Measurements from ENCODE around the gene PTPRA.
A peak's percentile ranks its signal among the peaks of the same experiment; 100 is the strongest.

PTPRA gene

DNA sequence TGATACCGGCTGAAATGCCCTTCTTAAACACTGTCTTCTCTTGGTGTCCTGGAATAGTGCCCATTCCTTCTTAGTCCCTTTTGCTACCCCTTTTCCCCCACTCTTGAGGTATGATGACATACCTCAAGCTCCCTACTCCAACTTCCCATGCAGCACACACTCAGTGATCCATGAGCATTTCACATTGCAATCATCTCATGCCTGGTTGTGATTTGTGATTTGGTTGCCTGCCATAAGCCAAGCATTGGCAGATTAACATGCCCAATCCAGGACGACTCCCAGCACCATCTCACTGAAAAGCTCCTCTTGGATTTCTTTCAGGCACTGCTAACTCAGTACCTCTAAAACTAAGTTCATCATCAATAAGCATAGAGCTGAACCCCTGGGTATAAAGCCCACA lies 14.7 kb upstream of the PTPRA start:
- no peak overlapping the region for H3K4ac ChIP-seq (ENCODE audit: low read depth, low read length)
- no peak overlapping the region for H4K91ac ChIP-seq (ENCODE audit: low read depth, low read length)
- H3K9me3 ChIP-seq (ENCODE audit: insufficient read depth, low read depth, low read length): no peaks in the 10 kb centered on the region
- H2BK12ac ChIP-seq (ENCODE audit: low read length): no peak overlapping the region
- H3K79me1 ChIP-seq (ENCODE audit: low read length): no peaks in the 10 kb centered on the region
- H3K23ac ChIP-seq (ENCODE audit: low read length): no peak overlapping the region
- H2AFZ ChIP-seq (ENCODE audit: insufficient read depth, low read length, poor library complexity): no peak overlapping the region
- H3K27ac ChIP-seq (ENCODE audit: low read depth, low read length): no peak overlapping the region
- no peaks in the 10 kb centered on the region for H3K79me2 ChIP-seq (ENCODE audit: control insufficient read depth, insufficient read depth, low read length, poor library complexity)
- H3K4me2 ChIP-seq (ENCODE audit: low read length): no peak overlapping the region
- no peak overlapping the region for H2BK120ac ChIP-seq (ENCODE audit: insufficient read depth, low read length, poor library complexity)
- H3K27me3 ChIP-seq (ENCODE audit: insufficient read depth, low read length): no peaks in the 10 kb centered on the region
- peaks cover 13 to 18% of the 10 kb centered on the region in 2 experiments for H3K36me3 ChIP-seq (ENCODE audit: control insufficient read depth in 1 of 2, insufficient read depth in 2 of 2, low read length in 2 of 2)
- no peak overlapping the region for H2BK5ac ChIP-seq (ENCODE audit: low read depth, low read length, poor library complexity)
- H4K12ac ChIP-seq (ENCODE audit: low read depth, low read length): no peak overlapping the region
- DNase-seq: no peak
- no peak overlapping the region for H3K18ac ChIP-seq (ENCODE audit: low read length)
- H3K9ac ChIP-seq (ENCODE audit: low read length): no peak overlapping the region
- no peak overlapping the region for H3K4me3 ChIP-seq (ENCODE audit: low read depth, low read length)
- no peak overlapping the region for H3K14ac ChIP-seq (ENCODE audit: low read length)
- WGBS (ENCODE audit: extremely low coverage, insufficient coverage, insufficient read length): no CpG with 5 or more reads among the region's 2 CpGs
- no peak overlapping the region for H4K8ac ChIP-seq (ENCODE audit: low read depth, low read length)
- H3K4me1 ChIP-seq (ENCODE audit: control insufficient read depth in 1 of 2, insufficient read depth in 2 of 2, low read length in 2 of 2): no peaks in the 10 kb centered on the region
- no peak overlapping the region for H2AK5ac ChIP-seq (ENCODE audit: low read length)

- Histone ChIP-seq H3K4me1 (ENCODE audit: control insufficient read depth in 1 of 2, insufficient read depth in 2 of 2, low read length in 2 of 2) (no peaks in the 10 kb centered on the region), H3K36me3 (ENCODE audit: control insufficient read depth in 1 of 2, insufficient read depth in 2 of 2, low read length in 2 of 2) (peaks cover 20 to 24% of the 10 kb centered on the region in 2 experiments), H3K4me2 (ENCODE audit: low read length) (no peak overlapping the region), H4K8ac (ENCODE audit: low read depth, low read length) (no peak overlapping the region), H3K23ac (ENCODE audit: low read length) (no peak overlapping the region), H3K27ac (ENCODE audit: low read depth, low read length) (no peak overlapping the region), H3K18ac (ENCODE audit: low read length) (no peak overlapping the region), H3K79me1 (ENCODE audit: low read length) (no peaks in the 10 kb centered on the region), H2BK5ac (ENCODE audit: low read depth, low read length, poor library complexity) (no peak overlapping the region), H4K12ac (ENCODE audit: low read depth, low read length) (no peak overlapping the region), H3K4me3 (ENCODE audit: low read depth, low read length) (no peak overlapping the region), H3K14ac (ENCODE audit: low read length) (no peak overlapping the region), H3K79me2 (ENCODE audit: control insufficient read depth, insufficient read depth, low read length, poor library complexity) (no peaks in the 10 kb centered on the region), H3K9ac (ENCODE audit: low read length) (no peak overlapping the region), H2BK12ac (ENCODE audit: low read length) (no peak overlapping the region), H3K27me3 (ENCODE audit: insufficient read depth, low read length) (no peaks in the 10 kb centered on the region), H2AFZ (ENCODE audit: insufficient read depth, low read length, poor library complexity) (no peak overlapping the region), H3K4ac (ENCODE audit: low read depth, low read length) (no peak overlapping the region), H3K9me3 (ENCODE audit: insufficient read depth, low read depth, low read length) (no peaks in the 10 kb centered on the region), H2AK5ac (ENCODE audit: low read length) (no peak overlapping the region), H4K91ac (ENCODE audit: low read depth, low read length) (no peak overlapping the region), H2BK120ac (ENCODE audit: insufficient read depth, low read length, poor library complexity) (no peak overlapping the region)
- no peak for DNase-seq
- no CpG with 5 or more reads among the region's 4 CpGs for WGBS (ENCODE audit: extremely low coverage, insufficient coverage, insufficient read length)
Measured at GRCh38 chr20:2859330-2860121, 13.8 kb upstream of the PTPRA start.

DNA sequence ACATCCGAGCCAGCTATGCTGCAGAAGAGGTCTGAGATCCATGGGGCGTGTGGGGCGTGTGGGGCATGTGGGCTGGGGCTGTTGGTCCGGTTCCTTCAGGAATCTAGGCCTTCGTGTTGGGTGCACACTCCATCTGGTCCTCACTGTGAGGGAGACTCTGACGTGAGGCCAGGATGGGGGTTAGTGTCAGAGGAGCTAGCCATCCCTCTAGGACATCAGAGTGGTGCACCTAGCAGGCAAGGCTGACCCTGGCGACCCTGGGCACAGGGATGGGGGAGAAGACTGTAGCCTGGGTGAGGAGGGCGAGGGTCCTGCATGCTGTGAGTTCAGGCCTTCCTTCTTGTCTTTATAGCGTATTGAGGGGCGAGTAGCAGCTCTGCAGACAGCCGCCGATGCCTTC lies 8.7 kb upstream of the PTPRA start:
- no peaks in the 10 kb centered on the region for H3K27me3 ChIP-seq (ENCODE audit: insufficient read depth, low read length)

GRCh38 chr20:2865101-2865500 lies 8.2 kb upstream of the PTPRA start:
- no peak overlapping the region for H3K4me2 ChIP-seq (ENCODE audit: low read length)
- H4K91ac ChIP-seq (ENCODE audit: low read depth, low read length): no peak overlapping the region
- H3K4ac ChIP-seq (ENCODE audit: low read depth, low read length): no peak overlapping the region
- no peak overlapping the region for H3K9ac ChIP-seq (ENCODE audit: low read length)
- H3K9me3 ChIP-seq (ENCODE audit: insufficient read depth, low read depth, low read length): no peaks in the 10 kb centered on the region
- H2BK12ac ChIP-seq (ENCODE audit: low read length): no peak overlapping the region
- peaks cover 38 to 39% of the 10 kb centered on the region in 2 experiments for H3K36me3 ChIP-seq (ENCODE audit: control insufficient read depth in 1 of 2, insufficient read depth in 2 of 2, low read length in 2 of 2)
- H2BK120ac ChIP-seq (ENCODE audit: insufficient read depth, low read length, poor library complexity): no peak overlapping the region
- H4K8ac ChIP-seq (ENCODE audit: low read depth, low read length): no peak overlapping the region
- no peak overlapping the region for H2AK5ac ChIP-seq (ENCODE audit: low read length)
- H3K4me1 ChIP-seq (ENCODE audit: control insufficient read depth in 1 of 2, insufficient read depth in 2 of 2, low read length in 2 of 2): no peaks in the 10 kb centered on the region
- no peak for DNase-seq
- H3K4me3 ChIP-seq (ENCODE audit: low read depth, low read length): peak overlapping the region; percentile 12
- no peak overlapping the region for H3K27ac ChIP-seq (ENCODE audit: low read depth, low read length)
- H3K79me2 ChIP-seq (ENCODE audit: control insufficient read depth, insufficient read depth, low read length, poor library complexity): no peaks in the 10 kb centered on the region
- no peak overlapping the region for H3K18ac ChIP-seq (ENCODE audit: low read length)
- H3K23ac ChIP-seq (ENCODE audit: low read length): no peak overlapping the region
- H2BK5ac ChIP-seq (ENCODE audit: low read depth, low read length, poor library complexity): no peak overlapping the region
- H3K27me3 ChIP-seq (ENCODE audit: insufficient read depth, low read length): no peaks in the 10 kb centered on the region
- H2AFZ ChIP-seq (ENCODE audit: insufficient read depth, low read length, poor library complexity): no peak overlapping the region
- H3K14ac ChIP-seq (ENCODE audit: low read length): no peak overlapping the region
- no peak overlapping the region for H4K12ac ChIP-seq (ENCODE audit: low read depth, low read length)
- no peaks in the 10 kb centered on the region for H3K79me1 ChIP-seq (ENCODE audit: low read length)
- WGBS (ENCODE audit: extremely low coverage, insufficient coverage, insufficient read length): no CpG with 5 or more reads among the region's 10 CpGs

More for the DNA sequence above, 8.7 kb upstream of the PTPRA start:
- Histone ChIP-seq H3K79me1 (ENCODE audit: low read length) (no peaks in the 10 kb centered on the region), H3K4me2 (ENCODE audit: low read length) (no peak overlapping the region), H3K9ac (ENCODE audit: low read length) (no peak overlapping the region), H4K12ac (ENCODE audit: low read depth, low read length) (no peak overlapping the region), H2AFZ (ENCODE audit: insufficient read depth, low read length, poor library complexity) (no peak overlapping the region), H3K4ac (ENCODE audit: low read depth, low read length) (no peak overlapping the region), H3K79me2 (ENCODE audit: control insufficient read depth, insufficient read depth, low read length, poor library complexity) (no peaks in the 10 kb centered on the region), H2BK12ac (ENCODE audit: low read length) (no peak overlapping the region), H3K36me3 (ENCODE audit: control insufficient read depth in 1 of 2, insufficient read depth in 2 of 2, low read length in 2 of 2) (peaks cover 38 to 39% of the 10 kb centered on the region in 2 experiments), H2AK5ac (ENCODE audit: low read length) (no peak overlapping the region), H3K9me3 (ENCODE audit: insufficient read depth, low read depth, low read length) (no peaks in the 10 kb centered on the region), H4K91ac (ENCODE audit: low read depth, low read length) (no peak overlapping the region), H4K8ac (ENCODE audit: low read depth, low read length) (no peak overlapping the region), H3K27ac (ENCODE audit: low read depth, low read length) (no peak overlapping the region), H2BK5ac (ENCODE audit: low read depth, low read length, poor library complexity) (no peak overlapping the region), H3K4me3 (ENCODE audit: low read depth, low read length) (no peak overlapping the region), H3K23ac (ENCODE audit: low read length) (no peak overlapping the region), H3K14ac (ENCODE audit: low read length) (no peak overlapping the region), H2BK120ac (ENCODE audit: insufficient read depth, low read length, poor library complexity) (no peak overlapping the region), H3K18ac (ENCODE audit: low read length) (no peak overlapping the region), H3K4me1 (ENCODE audit: control insufficient read depth in 1 of 2, insufficient read depth in 2 of 2, low read length in 2 of 2) (no peaks in the 10 kb centered on the region)
- peak; percentile 15 to 64 for DNase-seq
- WGBS (ENCODE audit: extremely low coverage, insufficient coverage, insufficient read length): no CpG with 5 or more reads among the region's 12 CpGs
